ENCODE results near the gene FRMD8.

Gene FRMD8

GRCh38 chr11:65386307-65387140 is at the start of gene FRMD8:
Gene FRMD8 (plus strand): TSS chr11:65386637. CDS start chr11:65387037, 400 bp downstream.
- FAIRE-seq, result no peak

GRCh38 chr11:65338676-65339075 is 47.8 kb upstream of the FRMD8 start:
- FAIRE-seq, result no peak

GRCh38 chr11:65340226-65340625 is 46.2 kb upstream of the FRMD8 start:
- no peak for FAIRE-seq

- no peak for FAIRE-seq
Measured at GRCh38 chr11:65341856-65342255, 44.6 kb upstream of the FRMD8 start.

GRCh38 chr11:65351511-65351910 is 34.9 kb upstream of the FRMD8 start:
- no peak for FAIRE-seq

GRCh38 chr11:65352783-65353182 is 33.7 kb upstream of the FRMD8 start:
- FAIRE-seq, result peak; percentile 90

- FAIRE-seq, result no peak
Measured at GRCh38 chr11:65353376-65353775, 33.1 kb upstream of the FRMD8 start.

- FAIRE-seq, result no peak
Measured at GRCh38 chr11:65353900-65354264, 32.6 kb upstream of the FRMD8 start.

- no peak for FAIRE-seq
Measured at GRCh38 chr11:65354265-65355012, 32.0 kb upstream of the FRMD8 start, which contains the start of gene TIGD3. Gene TIGD3 (plus strand): TSS chr11:65354751. CDS start chr11:65355809, 1,058 bp downstream.

GRCh38 chr11:65355013-65355775 is 31.2 kb upstream of the FRMD8 start:
- no peak for FAIRE-seq

GRCh38 chr11:65355776-65356393 is 30.6 kb upstream of the FRMD8 start:
- no peak for FAIRE-seq

- FAIRE-seq, result no peak
Measured at GRCh38 chr11:65356394-65356972, 30.0 kb upstream of the FRMD8 start.

GRCh38 chr11:65357856-65358356 is 28.5 kb upstream of the FRMD8 start:
- no peak for FAIRE-seq

GRCh38 chr11:65362320-65362931 is 24.0 kb upstream of the FRMD8 start:
- no peak for FAIRE-seq

- FAIRE-seq, result no peak
Measured at GRCh38 chr11:65362966-65363365, 23.5 kb upstream of the FRMD8 start.

- FAIRE-seq, result no peak
Measured at GRCh38 chr11:65363770-65364169, 22.7 kb upstream of the FRMD8 start.

- no peak for FAIRE-seq
Measured at GRCh38 chr11:65366340-65366773, 20.1 kb upstream of the FRMD8 start.

- FAIRE-seq, result no peak
Measured at GRCh38 chr11:65370659-65371049, 15.8 kb upstream of the FRMD8 start.

GRCh38 chr11:65373839-65374580 is 12.4 kb upstream of the FRMD8 start:
- no peak for FAIRE-seq

GRCh38 chr11:65375012-65375411 is 11.4 kb upstream of the FRMD8 start:
- FAIRE-seq, result no peak

- no peak for FAIRE-seq
Measured at GRCh38 chr11:65376138-65376713, 10.2 kb upstream of the FRMD8 start.
